GM12878 (cell line): ENCODE results near the gene TTC8.

ENCODE experiments used
- POLR2A ChIP-seq: IDR thresholded peaks from 2 replicates; pipeline ENCODE4 v1.6.1; 2011; ENCODE audit warnings: low read depth, mild to moderate bottlenecking, low read length
- TF ChIP-seq, protein P1 (sequence below), 3 experiments: IDR thresholded peaks in 2 of 3; conservative IDR thresholded peaks in 1 of 3; 2 replicates each; pipeline ENCODE4 v1.5.1; 2011; ENCODE audit warnings: low read depth in 3 of 3, low read length in 3 of 3, mild to moderate bottlenecking in 3 of 3, control low read depth in 2 of 3, moderate library complexity in 2 of 3, inconsistent platforms in 1 of 3, mixed read lengths in 1 of 3; ENCODE audit not compliant: control insufficient read depth in 2 of 3, insufficient read depth in 1 of 3; ENCODE audit errors: extremely low read depth in 1 of 3

DNA sequence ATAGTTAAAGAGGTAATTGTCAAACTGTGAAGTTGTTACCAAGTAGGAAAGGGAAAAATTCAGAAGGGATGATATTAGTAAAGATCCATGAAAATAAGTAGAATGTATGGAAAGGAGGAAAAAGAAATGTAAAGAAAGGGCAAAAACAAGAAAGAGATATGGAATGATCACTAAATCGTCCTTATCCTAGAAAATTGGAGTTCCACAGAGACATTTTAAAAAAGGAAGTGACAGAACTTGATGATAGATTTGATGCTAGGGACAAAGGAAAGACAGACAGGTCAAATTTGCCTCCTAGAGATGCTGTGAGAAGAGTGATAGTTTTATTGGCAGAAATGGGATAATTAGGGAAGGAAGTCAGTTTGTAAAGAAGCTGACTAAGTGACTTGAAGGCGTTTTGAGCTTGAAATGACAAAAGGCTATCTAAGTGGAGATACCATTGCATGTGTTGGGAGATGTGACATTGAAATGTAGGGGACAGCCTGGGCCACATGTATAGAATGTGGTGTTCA is 20.6 kb downstream of the TTC8 start:
- TF ChIP-seq, protein P1, sequence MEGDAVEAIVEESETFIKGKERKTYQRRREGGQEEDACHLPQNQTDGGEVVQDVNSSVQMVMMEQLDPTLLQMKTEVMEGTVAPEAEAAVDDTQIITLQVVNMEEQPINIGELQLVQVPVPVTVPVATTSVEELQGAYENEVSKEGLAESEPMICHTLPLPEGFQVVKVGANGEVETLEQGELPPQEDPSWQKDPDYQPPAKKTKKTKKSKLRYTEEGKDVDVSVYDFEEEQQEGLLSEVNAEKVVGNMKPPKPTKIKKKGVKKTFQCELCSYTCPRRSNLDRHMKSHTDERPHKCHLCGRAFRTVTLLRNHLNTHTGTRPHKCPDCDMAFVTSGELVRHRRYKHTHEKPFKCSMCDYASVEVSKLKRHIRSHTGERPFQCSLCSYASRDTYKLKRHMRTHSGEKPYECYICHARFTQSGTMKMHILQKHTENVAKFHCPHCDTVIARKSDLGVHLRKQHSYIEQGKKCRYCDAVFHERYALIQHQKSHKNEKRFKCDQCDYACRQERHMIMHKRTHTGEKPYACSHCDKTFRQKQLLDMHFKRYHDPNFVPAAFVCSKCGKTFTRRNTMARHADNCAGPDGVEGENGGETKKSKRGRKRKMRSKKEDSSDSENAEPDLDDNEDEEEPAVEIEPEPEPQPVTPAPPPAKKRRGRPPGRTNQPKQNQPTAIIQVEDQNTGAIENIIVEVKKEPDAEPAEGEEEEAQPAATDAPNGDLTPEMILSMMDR (IDR thresholded peaks at IDR 0.05 in 2 of 3, conservative IDR thresholded peaks at IDR 0.05 in 1 of 3; ENCODE audit: control insufficient read depth in 2 of 3, extremely low read depth in 1 of 3, insufficient read depth in 1 of 3, low read depth in 3 of 3, low read length in 3 of 3), result no peak
- no peak for TF ChIP-seq POLR2A
